ENCODE results near the gene MST1. TPM values are rescaled to one million over a fixed set of nuclear protein-coding genes. Genes with fewer than 3 reads are reported as not detected.

The MST1 gene
- total RNA-seq: 10 to 100 TPM in 1 of 2 experiments, 1 to 10 TPM in 1; 9.6 to 11.8 TPM

DNA sequence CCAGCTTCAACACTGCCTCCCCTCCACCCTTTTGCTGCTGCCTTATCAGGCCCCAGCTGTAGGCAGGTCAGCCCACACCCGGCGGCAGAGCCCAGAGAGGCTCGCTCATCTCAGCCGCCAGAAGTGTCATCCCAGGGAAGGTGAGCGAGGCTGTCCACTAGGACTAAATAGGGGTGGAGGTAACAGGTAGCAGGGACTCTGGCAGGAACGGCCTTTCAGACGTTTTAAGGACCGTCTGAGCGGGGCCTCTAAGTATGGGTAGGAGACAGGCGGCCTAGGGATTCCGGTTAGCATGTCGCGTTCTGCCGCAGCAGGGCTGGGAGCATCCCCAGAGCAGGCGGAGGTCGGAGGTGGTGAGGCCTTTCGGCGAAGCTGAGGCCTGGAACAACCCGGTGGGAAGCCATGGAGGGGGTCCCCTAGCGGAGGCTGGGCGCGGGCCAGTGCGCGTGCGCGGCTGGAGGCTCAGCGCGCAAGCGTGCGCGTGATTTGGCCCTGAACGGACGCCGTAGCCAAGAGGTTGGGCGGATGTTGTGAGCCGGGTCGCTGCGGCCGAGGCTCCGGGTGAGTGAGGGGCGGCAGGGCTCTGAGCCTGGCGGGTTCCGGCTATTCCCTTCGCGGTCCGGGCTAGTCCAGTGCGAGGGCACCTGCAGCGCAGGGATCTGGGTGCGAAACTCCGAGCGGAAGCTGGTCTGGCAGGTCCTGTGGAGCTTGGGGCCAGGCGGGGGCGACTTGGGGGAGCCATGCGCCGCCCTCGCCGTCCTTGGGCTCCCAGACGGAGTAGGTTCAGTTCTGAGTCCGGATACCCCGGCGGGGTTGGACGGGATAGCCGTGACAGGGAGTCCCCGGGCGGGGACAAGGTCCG lies at the start of gene MST1, which contains the start of gene RNF123:
MST1 (minus strand) TSS at position 429 of the 862 bp plus-strand sequence. CDS start 783 bp downstream, outside the sequence.
RNF123 (plus strand) TSS at position 512 of the 862 bp plus-strand sequence. CDS start 1,609 bp downstream, outside the sequence.
- TF ChIP-seq, protein P1, sequence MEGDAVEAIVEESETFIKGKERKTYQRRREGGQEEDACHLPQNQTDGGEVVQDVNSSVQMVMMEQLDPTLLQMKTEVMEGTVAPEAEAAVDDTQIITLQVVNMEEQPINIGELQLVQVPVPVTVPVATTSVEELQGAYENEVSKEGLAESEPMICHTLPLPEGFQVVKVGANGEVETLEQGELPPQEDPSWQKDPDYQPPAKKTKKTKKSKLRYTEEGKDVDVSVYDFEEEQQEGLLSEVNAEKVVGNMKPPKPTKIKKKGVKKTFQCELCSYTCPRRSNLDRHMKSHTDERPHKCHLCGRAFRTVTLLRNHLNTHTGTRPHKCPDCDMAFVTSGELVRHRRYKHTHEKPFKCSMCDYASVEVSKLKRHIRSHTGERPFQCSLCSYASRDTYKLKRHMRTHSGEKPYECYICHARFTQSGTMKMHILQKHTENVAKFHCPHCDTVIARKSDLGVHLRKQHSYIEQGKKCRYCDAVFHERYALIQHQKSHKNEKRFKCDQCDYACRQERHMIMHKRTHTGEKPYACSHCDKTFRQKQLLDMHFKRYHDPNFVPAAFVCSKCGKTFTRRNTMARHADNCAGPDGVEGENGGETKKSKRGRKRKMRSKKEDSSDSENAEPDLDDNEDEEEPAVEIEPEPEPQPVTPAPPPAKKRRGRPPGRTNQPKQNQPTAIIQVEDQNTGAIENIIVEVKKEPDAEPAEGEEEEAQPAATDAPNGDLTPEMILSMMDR (IDR thresholded peaks at IDR 0.05): peak; percentile 36
- ChIA-PET CTCF (interaction anchor here (1.2 kb wide), 1 partner anchor 149 kb away, joined by 5 read pairs; no protein-coding TSS in a partner anchor), POLR2A (interaction anchor here (1.0 kb wide), 1 partner anchor 149 kb away, joined by 4 read pairs; no protein-coding TSS in a partner anchor)
- DNase-seq (peak; percentile 93), ATAC-seq (peak; percentile 80)
- H3K4me1 Mint-ChIP-seq (ENCODE audit: low read depth): peaks cover 22% of the 10 kb centered on the region
- intact Hi-C loops (cut with micrococcal nuclease): no loop called here
- peaks cover 6% of the 10 kb centered on the region for H3K36me3 Mint-ChIP-seq (ENCODE audit: low read depth)
- H3K4me3 Mint-ChIP-seq: peak within 1 kb of the TSS; percentile 97
- peak within 1 kb of the TSS; percentile 94 for H3K27ac Mint-ChIP-seq
- no peaks in the 10 kb centered on the region for H3K9me3 Mint-ChIP-seq
- no peaks in the 10 kb centered on the region for H3K27me3 Mint-ChIP-seq

DNA sequence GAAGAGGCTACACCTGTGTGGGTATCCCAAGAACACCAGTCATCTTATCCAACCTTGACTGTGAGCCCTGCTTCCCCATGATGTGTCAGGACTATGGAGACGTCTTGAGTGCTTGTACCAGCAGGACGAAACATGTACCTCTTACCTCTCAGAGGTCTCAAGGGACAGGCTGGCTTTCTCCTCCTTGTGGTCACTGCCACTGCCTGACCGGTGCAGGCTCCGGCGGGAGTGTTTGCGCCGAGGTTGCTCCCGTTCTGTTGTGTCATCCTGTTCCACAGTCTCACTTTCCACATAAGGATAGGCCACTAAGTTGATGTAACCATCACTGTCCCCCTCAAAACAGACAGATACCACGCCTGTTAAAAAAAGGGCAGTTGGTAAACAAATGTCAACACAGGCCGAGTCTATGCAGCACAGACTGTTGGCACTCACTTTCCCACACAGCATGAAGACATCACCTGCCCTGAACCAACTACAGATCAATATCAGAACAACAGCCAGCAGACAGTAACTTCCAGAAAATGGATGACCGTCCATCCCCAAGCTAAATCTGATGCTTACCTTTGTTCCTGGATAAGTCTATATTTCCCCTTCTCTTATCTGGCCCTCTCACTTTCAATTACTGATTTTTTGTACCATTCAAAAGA lies 48.9 kb upstream of the MST1 start:
- TF ChIP-seq, protein P1 (IDR thresholded peaks at IDR 0.05): no peak
- no peaks in the 10 kb centered on the region for H3K27me3 Mint-ChIP-seq
- CTCF ChIA-PET: no interaction called here
- H3K9me3 Mint-ChIP-seq: no peaks in the 10 kb centered on the region
- POLR2A ChIA-PET: no interaction called here
- H3K27ac Mint-ChIP-seq: peak overlapping the region; percentile 54
- DNase-seq (no peak), ATAC-seq (no peak)
- no peak overlapping the region for H3K4me3 Mint-ChIP-seq
- H3K36me3 Mint-ChIP-seq (ENCODE audit: low read depth): peaks cover 22% of the 10 kb centered on the region
- intact Hi-C loops (cut with micrococcal nuclease): no loop called here
- H3K4me1 Mint-ChIP-seq (ENCODE audit: low read depth): peaks cover 4% of the 10 kb centered on the region

DNA sequence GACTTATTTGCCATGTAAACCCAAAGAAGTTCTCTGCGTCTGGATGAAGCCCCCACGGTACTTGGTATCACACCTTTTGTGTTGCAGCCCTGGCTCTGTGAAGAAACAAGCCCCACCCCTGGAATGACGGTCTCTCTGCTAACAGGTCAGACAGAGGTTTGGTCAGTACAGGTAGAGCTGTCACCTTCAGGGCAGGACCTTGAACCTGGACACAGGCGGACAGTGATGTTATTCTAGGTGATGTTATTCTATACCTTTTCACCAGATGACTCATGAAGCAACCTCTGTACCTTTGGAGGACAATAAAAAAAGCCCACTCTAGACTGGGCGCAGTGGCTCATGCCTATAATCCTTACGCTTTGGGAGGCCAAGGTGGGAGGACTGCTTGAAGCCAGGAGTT lies 45.5 kb upstream of the MST1 start:
- intact Hi-C loops (cut with micrococcal nuclease): no loop called here
- CTCF ChIA-PET: interaction anchor here (1.2 kb wide), 1 partner anchor 104 kb away, joined by 5 read pairs; no protein-coding TSS in a partner anchor
- Mint-ChIP-seq H3K27ac (no peak overlapping the region), H3K4me3 (no peak overlapping the region), H3K36me3 (ENCODE audit: low read depth) (peaks cover 30% of the 10 kb centered on the region), H3K9me3 (no peaks in the 10 kb centered on the region), H3K27me3 (no peaks in the 10 kb centered on the region), H3K4me1 (ENCODE audit: low read depth) (peaks cover 4% of the 10 kb centered on the region)
- no peak for ATAC-seq
- no peak for DNase-seq
- POLR2A ChIA-PET: interaction anchor here (1.1 to 1.4 kb wide), 4 partner anchors 10 to 63 kb away, joined by 3 to 7 read pairs (median 4); partner anchors contain the start of gene AMIGO3
- TF ChIP-seq, protein P1 (IDR thresholded peaks at IDR 0.05): no peak

DNA sequence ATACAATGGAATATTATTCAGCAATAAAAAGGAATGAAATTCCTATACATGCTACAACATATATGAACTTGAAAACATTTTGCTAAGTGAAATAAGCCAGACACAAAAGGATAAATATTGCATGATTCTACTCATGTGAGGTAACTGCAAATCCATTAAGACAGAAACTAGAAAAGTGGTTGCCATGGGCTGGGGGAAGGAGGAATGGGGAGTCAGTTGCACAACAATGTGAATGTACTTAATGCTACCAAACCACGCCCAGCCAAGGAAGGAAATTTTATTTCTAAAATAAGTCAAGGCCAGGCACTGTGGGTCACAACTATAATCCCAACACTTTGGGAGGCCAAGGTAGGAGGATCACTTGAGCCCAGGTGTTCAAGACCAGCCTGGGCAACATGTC lies 44.3 kb upstream of the MST1 start:
- ChIA-PET POLR2A (interaction anchor here (1.1 kb wide), 1 partner anchor 62 kb away, joined by 3 read pairs; no protein-coding TSS in a partner anchor), CTCF (no interaction called here)
- Mint-ChIP-seq H3K27me3 (no peaks in the 10 kb centered on the region), H3K36me3 (ENCODE audit: low read depth) (peaks cover 27% of the 10 kb centered on the region), H3K4me3 (no peak overlapping the region), H3K4me1 (ENCODE audit: low read depth) (peaks cover 1% of the 10 kb centered on the region), H3K27ac (no peak overlapping the region), H3K9me3 (no peaks in the 10 kb centered on the region)
- no peak for DNase-seq
- intact Hi-C loops (cut with micrococcal nuclease): no loop called here
- TF ChIP-seq, protein P1 (IDR thresholded peaks at IDR 0.05): no peak
- no peak for ATAC-seq
